Activated naive CD4-positive, alpha-beta T cell treated with anti-CD3 and anti-CD28 coated beads, Interleukin-2, amount 50 U/mL, for 72 hours (primary cell): Measurements from ENCODE around the gene TGFBR3. TPM values are rescaled to one million over a fixed set of nuclear protein-coding genes. Genes with fewer than 3 reads are reported as not detected.
"Not testable (repeated sequence)": the region's sequence is repeated elsewhere in the genome, so short reads cannot be mapped to it uniquely, and the experiment has no call there.

ENCODE experiments used
- ATAC-seq, 2 donors: fragments of 150-1000 bp; cut with Tn5 transposase; 2 replicates each; pipeline ENCODE4 v1.10.0; 2021; ENCODE audit warnings: mild to moderate bottlenecking in 2 of 2, moderate library complexity in 2 of 2
- DNase-seq, 2 donors: peaks; one replicate each; pipeline ENCODE4 v3.0.0; 2021 to 2022; ENCODE audit warnings: low spot score in 2 of 2
- H3K27ac Mint-ChIP-seq, 2 donors: one replicate each; pipeline ENCODE4 v1.8.0; 2022; ENCODE audit warnings: mild to moderate bottlenecking in 2 of 2, mixed read lengths in 2 of 2
- H3K36me3 Mint-ChIP-seq, 2 donors: one replicate each; pipeline ENCODE4 v1.8.0; 2022; ENCODE audit warnings: mixed read lengths in 2 of 2
- H3K9me3 Mint-ChIP-seq, 2 donors: one replicate each; pipeline ENCODE4 v1.8.0; 2022; ENCODE audit warnings: mixed read lengths in 2 of 2
- total RNA-seq, 2 donors: library from RNA; stranded (reverse); gene quantifications; one replicate each; pipeline ENCODE4 v1.2.3, GENCODE V29; 2022

TGFBR3 gene
- total RNA-seq, 2 donors from 2014 or later = 1.2 to 3.3 TPM

GRCh38 chr1:91842056-91842455 is 43.9 kb downstream of the TGFBR3 start:
- DNase-seq (no peak), ATAC-seq (no peak)
- Mint-ChIP-seq H3K27ac (no peak overlapping the region), H3K9me3 (peaks cover 0 to 5% of the 10 kb centered on the region in 2 donors), H3K36me3 (peaks cover 0 to 11% of the 10 kb centered on the region in 2 donors)

- not testable (repeated sequence) for ATAC-seq, DNase-seq, H3K9me3 Mint-ChIP-seq, H3K27ac Mint-ChIP-seq
- peaks cover 0 to 11% of the 10 kb centered on the region in 2 donors for H3K36me3 Mint-ChIP-seq
Observed at GRCh38 chr1:91840276-91840675, 45.7 kb downstream of the TGFBR3 start.

- no peaks in the 10 kb centered on the region for H3K36me3 Mint-ChIP-seq
- H3K9me3 Mint-ChIP-seq = no peaks in the 10 kb centered on the region
- H3K27ac Mint-ChIP-seq = no peak overlapping the region
- DNase-seq = no peak
- no peak for ATAC-seq
Observed at GRCh38 chr1:91836331-91837040, 49.5 kb downstream of the TGFBR3 start.

GRCh38 chr1:91835087-91835521 is 50.8 kb downstream of the TGFBR3 start:
- DNase-seq (no peak), ATAC-seq (no peak)
- no peak overlapping the region for H3K27ac Mint-ChIP-seq
- no peaks in the 10 kb centered on the region for H3K36me3 Mint-ChIP-seq
- no peaks in the 10 kb centered on the region for H3K9me3 Mint-ChIP-seq

- H3K27ac Mint-ChIP-seq, H3K9me3 Mint-ChIP-seq, H3K36me3 Mint-ChIP-seq, DNase-seq, ATAC-seq: not testable (repeated sequence)
Observed at GRCh38 chr1:91834549-91834948, 51.4 kb downstream of the TGFBR3 start.

- no peak for ATAC-seq
Observed at GRCh38 chr1:91833946-91834345, 52.0 kb downstream of the TGFBR3 start.

GRCh38 chr1:91831132-91831930 is 54.6 kb downstream of the TGFBR3 start:
- H3K27ac Mint-ChIP-seq = no peak overlapping the region
- H3K9me3 Mint-ChIP-seq = no peaks in the 10 kb centered on the region
- DNase-seq (no peak), ATAC-seq (no peak)
- H3K36me3 Mint-ChIP-seq = no peaks in the 10 kb centered on the region

More at GRCh38 chr1:91833946-91834345, 52.0 kb downstream of the TGFBR3 start:
- no peaks in the 10 kb centered on the region for H3K36me3 Mint-ChIP-seq
- H3K27ac Mint-ChIP-seq = no peak overlapping the region
- no peaks in the 10 kb centered on the region for H3K9me3 Mint-ChIP-seq
- no peak for DNase-seq

GRCh38 chr1:91830242-91831131 is 55.5 kb downstream of the TGFBR3 start:
- ATAC-seq (no peak), DNase-seq (no peak)
- Mint-ChIP-seq H3K27ac (no peak overlapping the region), H3K9me3 (no peaks in the 10 kb centered on the region), H3K36me3 (no peaks in the 10 kb centered on the region)

GRCh38 chr1:91829293-91830153 is 56.4 kb downstream of the TGFBR3 start:
- Mint-ChIP-seq H3K9me3 (no peaks in the 10 kb centered on the region), H3K36me3 (no peaks in the 10 kb centered on the region), H3K27ac (no peak overlapping the region)
- no peak for DNase-seq
- no peak for ATAC-seq

GRCh38 chr1:91828583-91829281 is 57.2 kb downstream of the TGFBR3 start:
- no peak for ATAC-seq
- DNase-seq = no peak
- Mint-ChIP-seq H3K27ac (no peak overlapping the region), H3K36me3 (no peaks in the 10 kb centered on the region), H3K9me3 (no peaks in the 10 kb centered on the region)

- no peaks in the 10 kb centered on the region for H3K9me3 Mint-ChIP-seq
- no peak overlapping the region for H3K27ac Mint-ChIP-seq
- H3K36me3 Mint-ChIP-seq = no peaks in the 10 kb centered on the region
- DNase-seq = no peak
- no peak for ATAC-seq
Observed at GRCh38 chr1:91827459-91828321, 58.3 kb downstream of the TGFBR3 start.

GRCh38 chr1:91827087-91827458 is 58.9 kb downstream of the TGFBR3 start:
- ATAC-seq (no peak), DNase-seq (no peak)
- no peaks in the 10 kb centered on the region for H3K9me3 Mint-ChIP-seq
- H3K36me3 Mint-ChIP-seq = no peaks in the 10 kb centered on the region
- no peak overlapping the region for H3K27ac Mint-ChIP-seq

- ATAC-seq (no peak), DNase-seq (no peak)
- no peak overlapping the region for H3K27ac Mint-ChIP-seq
- H3K9me3 Mint-ChIP-seq = no peaks in the 10 kb centered on the region
- H3K36me3 Mint-ChIP-seq = no peaks in the 10 kb centered on the region
Observed at GRCh38 chr1:91826649-91827048, 59.3 kb downstream of the TGFBR3 start.

- H3K36me3 Mint-ChIP-seq = no peaks in the 10 kb centered on the region
- DNase-seq (no peak), ATAC-seq (no peak)
- no peaks in the 10 kb centered on the region for H3K9me3 Mint-ChIP-seq
- H3K27ac Mint-ChIP-seq = no peak overlapping the region
Observed at GRCh38 chr1:91826248-91826647, 59.7 kb downstream of the TGFBR3 start.
